Osteoblast (primary cell): ENCODE measurements around the gene SLC12A1. TPM values are rescaled to one million over a fixed set of nuclear protein-coding genes. Genes with fewer than 3 reads are reported as not detected.
A peak's percentile ranks its signal among the peaks of the same experiment; 100 is the strongest.

ENCODE experiments used
- DNase-seq: peaks from one replicate; pipeline ENCODE4 v3.0.0; 2011; ENCODE audit warnings: low spot score, mixed read lengths; ENCODE audit not compliant: insufficient read length; ENCODE audit errors: missing footprints
- H2AFZ ChIP-seq: 2 replicates; pipeline ENCODE4 v1.6.0; 2011; ENCODE audit warnings: mild to moderate bottlenecking, low read length
- H3K27ac ChIP-seq: 2 replicates; pipeline ENCODE4 v1.5.1; 2011; ENCODE audit warnings: mild to moderate bottlenecking, low read depth, low read length, moderate library complexity
- H3K27me3 ChIP-seq: 2 replicates; pipeline ENCODE4 v1.6.0; 2012; ENCODE audit warnings: mild to moderate bottlenecking, control low read depth, inconsistent platforms, low read length, moderate library complexity; ENCODE audit not compliant: insufficient read depth
- H3K36me3 ChIP-seq: 2 replicates; pipeline ENCODE4 v1.5.1; 2011; ENCODE audit warnings: mild to moderate bottlenecking, low read length, control low read depth, moderate library complexity; ENCODE audit not compliant: insufficient read depth
- H3K4me1 ChIP-seq: 2 replicates; pipeline ENCODE4 v1.5.1; 2011; ENCODE audit warnings: mild to moderate bottlenecking, low read length, control low read depth, moderate library complexity; ENCODE audit not compliant: insufficient read depth
- H3K4me2 ChIP-seq: 2 replicates; pipeline ENCODE4 v1.6.0; 2011; ENCODE audit warnings: mild to moderate bottlenecking, low read length; ENCODE audit not compliant: insufficient read depth
- H3K4me3 ChIP-seq: fragments of 200-600 bp; sonication (generic); 3 replicates; pipeline ENCODE4 v1.5.1; 2012; ENCODE audit warnings: mild to moderate bottlenecking, low read length, inconsistent platforms; ENCODE audit not compliant: insufficient read depth
- H3K79me2 ChIP-seq: 2 replicates; pipeline ENCODE4 v1.6.0; 2012; ENCODE audit warnings: mild to moderate bottlenecking, low read length, control low read depth, inconsistent platforms; ENCODE audit not compliant: insufficient read depth
- H3K9me3 ChIP-seq: 2 replicates; pipeline ENCODE4 v1.5.1; 2011; ENCODE audit warnings: low read depth, low read length, control low read depth
- H4K20me1 ChIP-seq: 2 replicates; pipeline ENCODE4 v1.6.0; 2012; ENCODE audit warnings: mild to moderate bottlenecking, low read length, control low read depth; ENCODE audit not compliant: insufficient read depth
- CTCF ChIP-seq: IDR thresholded peaks from 2 replicates; pipeline ENCODE4 v1.5.1; 2011; ENCODE audit warnings: mild to moderate bottlenecking, low read depth, low read length, moderate library complexity; ENCODE audit errors: extremely low read depth
- total RNA-seq: library from RNA; depleted of rRNA; stranded (reverse); fragments of >200 nt; gene quantifications from 2 replicates; pipeline ENCODE4 v1.2.3, GENCODE V29; 2012

Gene SLC12A1
- total RNA-seq, 1 donor, result not detected

GRCh38 chr15:48190932-48191573, 15.0 kb upstream of the SLC12A1 start:
- no peaks in the 10 kb centered on the region for H4K20me1 ChIP-seq
- H3K27me3 ChIP-seq, result no peaks in the 10 kb centered on the region
- no peaks in the 10 kb centered on the region for H3K9me3 ChIP-seq
- peak; percentile 73 for DNase-seq
- no peaks in the 10 kb centered on the region for H3K79me2 ChIP-seq
- TF ChIP-seq CTCF, result no peak
- H2AFZ ChIP-seq, result no peak overlapping the region
- no peak overlapping the region for H3K4me3 ChIP-seq
- peak overlapping the region; percentile 23 for H3K4me2 ChIP-seq
- H3K36me3 ChIP-seq, result no peaks in the 10 kb centered on the region
- H3K4me1 ChIP-seq, result no peaks in the 10 kb centered on the region
- H3K27ac ChIP-seq, result no peak overlapping the region

GRCh38 chr15:48191574-48192225, 14.4 kb upstream of the SLC12A1 start, which contains the start of gene CTXN2:
TSS of gene CTXN2 (plus strand) at chr15:48191665. CDS start at chr15:48201301, 9,636 bp downstream.
- no peak for TF ChIP-seq CTCF
- Histone ChIP-seq H2AFZ (no peak within 1 kb of the TSS), H3K79me2 (no peaks in the 10 kb centered on the region), H3K4me2 (peak within 1 kb of the TSS; percentile 23), H3K36me3 (no peaks in the 10 kb centered on the region), H3K27ac (no peak within 1 kb of the TSS), H3K4me1 (no peaks in the 10 kb centered on the region), H4K20me1 (no peaks in the 10 kb centered on the region), H3K9me3 (no peaks in the 10 kb centered on the region), H3K4me3 (no peak within 1 kb of the TSS), H3K27me3 (no peaks in the 10 kb centered on the region)
- DNase-seq, result no peak

GRCh38 chr15:48202068-48202467, 4.0 kb upstream of the SLC12A1 start:
- TF ChIP-seq CTCF, result no peak
- Histone ChIP-seq H3K4me1 (no peaks in the 10 kb centered on the region), H3K27ac (no peak overlapping the region), H3K4me2 (no peak overlapping the region), H4K20me1 (no peaks in the 10 kb centered on the region), H3K9me3 (no peaks in the 10 kb centered on the region), H3K36me3 (no peaks in the 10 kb centered on the region), H3K79me2 (no peaks in the 10 kb centered on the region), H3K4me3 (no peak overlapping the region), H2AFZ (no peak overlapping the region), H3K27me3 (no peaks in the 10 kb centered on the region)
- DNase-seq, result no peak

GRCh38 chr15:48221261-48221660, 15.2 kb downstream of the SLC12A1 start:
- no peaks in the 10 kb centered on the region for H3K4me1 ChIP-seq
- DNase-seq, result no peak
- no peak overlapping the region for H3K27ac ChIP-seq
- no peak overlapping the region for H3K4me3 ChIP-seq
- no peaks in the 10 kb centered on the region for H3K79me2 ChIP-seq
- no peaks in the 10 kb centered on the region for H3K9me3 ChIP-seq
- no peaks in the 10 kb centered on the region for H4K20me1 ChIP-seq
- H3K36me3 ChIP-seq, result no peaks in the 10 kb centered on the region
- no peak overlapping the region for H3K4me2 ChIP-seq
- TF ChIP-seq CTCF, result no peak
- H3K27me3 ChIP-seq, result peaks cover 5% of the 10 kb centered on the region
- H2AFZ ChIP-seq, result no peak overlapping the region
